Hepatic stellate cell (primary cell): ENCODE data around the gene STEAP3.

Experiments used
- DNase-seq: peaks from one replicate; pipeline ENCODE4 v3.0.0; 2011; ENCODE audit warnings: low spot score

Gene STEAP3, protein sequence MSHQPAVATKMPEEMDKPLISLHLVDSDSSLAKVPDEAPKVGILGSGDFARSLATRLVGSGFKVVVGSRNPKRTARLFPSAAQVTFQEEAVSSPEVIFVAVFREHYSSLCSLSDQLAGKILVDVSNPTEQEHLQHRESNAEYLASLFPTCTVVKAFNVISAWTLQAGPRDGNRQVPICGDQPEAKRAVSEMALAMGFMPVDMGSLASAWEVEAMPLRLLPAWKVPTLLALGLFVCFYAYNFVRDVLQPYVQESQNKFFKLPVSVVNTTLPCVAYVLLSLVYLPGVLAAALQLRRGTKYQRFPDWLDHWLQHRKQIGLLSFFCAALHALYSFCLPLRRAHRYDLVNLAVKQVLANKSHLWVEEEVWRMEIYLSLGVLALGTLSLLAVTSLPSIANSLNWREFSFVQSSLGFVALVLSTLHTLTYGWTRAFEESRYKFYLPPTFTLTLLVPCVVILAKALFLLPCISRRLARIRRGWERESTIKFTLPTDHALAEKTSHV

DNA sequence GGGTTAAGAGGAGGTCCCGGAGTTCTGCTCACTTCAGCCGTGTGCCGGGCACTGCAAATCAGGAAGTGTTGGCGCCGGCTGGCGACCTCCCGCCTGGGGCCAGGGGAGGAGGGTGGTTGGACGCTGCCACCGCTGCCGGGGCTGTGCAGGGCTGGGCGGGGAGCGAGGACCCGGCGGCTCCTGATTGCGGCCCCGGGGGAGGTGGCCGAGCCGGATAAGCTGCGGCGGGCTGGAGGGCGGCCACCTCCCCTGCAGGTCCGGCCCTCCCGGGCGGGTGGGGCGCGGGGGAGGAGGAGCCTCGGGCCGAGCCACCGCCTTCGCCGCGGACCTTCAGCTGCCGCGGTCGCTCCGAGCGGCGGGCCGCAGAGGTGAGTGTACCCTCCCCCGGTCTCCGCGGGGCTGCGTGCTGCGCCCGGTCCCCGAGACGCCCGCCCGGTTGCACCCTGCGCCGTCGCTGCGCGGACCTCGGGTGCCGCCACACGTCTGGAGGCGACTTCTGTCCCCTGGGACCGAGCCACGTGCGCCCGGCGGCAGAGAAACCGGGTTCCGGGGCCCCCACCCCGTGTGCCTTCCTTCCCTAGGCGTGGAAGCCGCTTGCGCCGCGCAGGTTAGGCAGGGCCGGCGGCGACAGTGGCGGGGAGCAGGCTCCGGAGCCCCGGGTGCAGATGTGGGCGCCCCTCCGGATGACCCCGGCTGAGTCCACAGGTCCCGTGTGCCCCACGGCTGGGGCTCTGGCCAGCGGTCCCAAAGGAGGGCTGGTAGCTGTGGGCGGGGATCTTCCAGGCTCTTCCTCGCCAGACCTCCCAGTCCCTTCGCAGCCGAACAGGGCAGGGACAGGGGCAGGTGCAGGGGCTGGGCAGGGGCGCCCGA, at the start of gene STEAP3:
Gene STEAP3 (plus strand): TSS at position 314 of the 870 bp plus-strand sequence. CDS start 7,179 bp downstream, outside the sequence.
- peak; percentile 83 for DNase-seq

DNA sequence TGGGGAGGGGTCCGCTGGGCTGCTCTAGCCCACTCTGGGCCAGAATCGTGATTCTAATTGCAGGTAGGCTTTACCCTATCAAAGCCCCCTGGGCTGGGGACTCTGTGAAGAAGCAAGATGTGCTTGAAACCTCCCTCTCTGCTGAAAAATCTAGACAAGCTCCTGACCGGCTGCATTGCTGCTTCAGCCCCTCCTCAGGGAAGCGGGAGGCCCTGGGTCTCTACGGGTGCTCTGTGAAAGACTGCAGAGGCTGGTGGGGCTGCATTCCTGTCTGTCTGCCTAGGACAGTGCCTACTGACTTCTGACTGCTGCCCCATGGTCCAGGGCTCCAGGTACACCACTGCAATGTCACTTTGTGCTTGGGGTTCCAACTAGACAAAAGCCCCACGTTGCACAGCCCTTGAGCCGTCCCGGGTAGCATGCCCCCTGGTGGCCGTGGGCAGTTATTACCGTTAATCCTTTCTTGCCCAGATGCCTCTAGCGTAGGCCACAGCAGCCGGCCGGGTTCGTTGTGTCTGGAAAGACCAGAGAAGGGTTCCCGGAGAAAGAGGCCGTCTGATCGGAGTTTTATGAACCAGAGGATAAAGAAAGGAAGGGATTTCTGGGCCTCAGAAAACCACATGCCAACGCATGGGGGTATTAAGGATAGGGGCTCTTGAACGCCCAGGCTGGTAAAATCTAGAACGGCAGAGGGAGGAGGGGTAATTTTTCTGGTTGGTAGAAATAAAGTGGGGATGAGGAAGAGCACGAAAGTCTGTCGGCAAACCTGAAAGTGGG, 49.2 kb upstream of the STEAP3 start:
- DNase-seq: peak; percentile 40

DNA sequence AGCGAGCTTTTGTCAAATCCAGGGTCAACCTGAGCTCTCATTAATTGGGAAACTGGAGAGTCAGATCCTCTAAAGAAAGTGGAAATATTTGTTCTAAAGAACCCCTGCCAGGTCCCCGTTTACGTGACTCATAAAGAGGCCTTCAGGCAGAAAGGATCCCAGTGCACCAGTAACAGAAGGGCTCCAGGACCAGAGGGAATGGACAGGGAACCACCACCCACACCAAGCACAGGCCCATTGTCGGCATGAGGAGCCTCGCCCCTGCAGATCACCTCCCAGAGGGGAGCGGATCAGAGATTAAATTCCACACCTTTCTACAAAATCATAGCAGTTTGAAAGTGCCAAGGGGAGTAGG, 48.7 kb upstream of the STEAP3 start:
- DNase-seq: no peak

DNA sequence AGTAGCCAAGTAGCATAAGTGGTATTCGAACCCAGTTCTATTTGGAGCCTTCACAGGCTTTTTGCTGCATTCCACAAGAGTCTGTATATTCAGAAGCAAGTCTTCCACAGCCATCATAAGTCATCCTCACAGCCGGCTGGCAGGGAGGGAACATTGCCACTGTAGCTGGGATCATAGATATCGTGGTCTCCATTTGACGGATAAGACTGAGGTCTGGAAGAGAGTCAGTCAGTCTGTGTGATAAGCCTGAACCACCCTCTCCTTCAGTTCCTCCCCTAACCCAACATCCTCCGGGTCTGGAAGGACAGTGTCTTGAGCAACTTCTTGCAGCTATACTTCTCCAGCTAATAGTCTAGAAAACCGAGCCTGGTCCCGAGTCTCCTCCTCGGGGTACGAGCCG, 48.1 kb upstream of the STEAP3 start:
- DNase-seq: no peak

DNA sequence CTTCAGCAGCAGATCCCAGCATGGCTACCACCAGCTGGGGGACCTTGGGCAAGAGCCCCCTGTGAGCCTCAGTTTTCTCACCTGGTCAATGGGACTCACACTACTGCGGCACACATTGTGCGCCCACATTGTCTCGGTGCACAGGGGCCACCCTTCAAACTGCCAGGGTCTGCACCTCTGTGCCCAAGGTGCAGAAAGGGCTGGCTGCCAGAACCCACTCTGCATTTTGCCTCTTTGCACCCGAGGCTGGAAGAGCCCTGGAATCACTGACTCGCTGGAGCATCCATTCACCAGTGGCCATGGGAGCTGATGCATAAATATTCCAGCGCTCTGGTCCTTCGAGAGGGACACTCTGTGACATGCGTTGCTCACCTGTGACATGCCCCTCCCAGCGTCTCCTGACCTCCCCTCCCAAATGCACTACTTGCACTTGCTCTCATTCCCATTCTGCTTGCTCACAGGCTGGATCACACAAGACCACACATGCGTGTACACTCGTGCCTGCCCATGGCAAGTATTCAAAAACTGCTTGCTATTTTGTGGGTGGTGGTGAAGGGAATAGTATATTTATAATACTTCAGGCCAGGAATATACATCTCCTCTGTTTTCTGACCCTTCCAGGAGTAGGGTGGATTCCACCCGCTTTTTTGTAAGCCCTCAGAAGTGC, 46.3 kb upstream of the STEAP3 start:
- no peak for DNase-seq

DNA sequence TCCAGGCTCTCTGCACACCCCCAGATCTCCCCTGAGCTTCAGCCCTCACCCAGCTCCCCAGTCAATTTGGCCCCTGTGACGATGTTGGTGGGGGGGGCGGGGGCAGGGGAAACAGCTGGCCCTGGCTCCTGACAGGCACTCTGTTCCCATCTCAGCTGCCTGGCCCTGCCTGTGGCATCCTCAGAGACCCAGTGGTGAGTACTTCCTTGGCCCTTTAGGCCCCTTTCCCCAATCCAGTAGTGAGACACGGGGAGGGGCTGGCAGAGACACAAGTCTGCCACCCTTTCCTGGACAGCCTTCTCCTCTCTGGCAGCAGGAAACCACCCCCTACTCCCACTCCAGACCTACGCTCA, 45.8 kb upstream of the STEAP3 start:
- no peak for DNase-seq

DNA sequence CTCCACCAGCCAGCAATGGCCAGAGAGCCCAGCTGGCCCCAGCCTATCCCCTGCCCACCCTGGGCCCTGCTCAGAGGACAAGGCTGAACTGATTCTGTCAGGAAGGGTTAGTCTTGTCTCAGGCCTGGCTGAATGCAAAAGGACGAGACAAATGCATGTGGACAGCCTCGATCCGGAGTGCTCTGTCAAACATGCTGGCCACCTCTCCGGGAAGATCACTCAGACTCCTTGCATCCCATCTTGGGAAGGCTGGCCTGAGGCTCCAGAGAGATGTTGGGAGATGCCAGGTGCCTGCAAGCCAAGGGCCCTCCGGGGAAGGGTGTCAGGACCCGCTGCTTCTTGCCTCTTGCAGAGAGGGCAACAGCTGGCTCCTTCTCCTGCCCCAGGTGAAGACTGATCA, 44.9 kb upstream of the STEAP3 start:
- DNase-seq: no peak

DNA sequence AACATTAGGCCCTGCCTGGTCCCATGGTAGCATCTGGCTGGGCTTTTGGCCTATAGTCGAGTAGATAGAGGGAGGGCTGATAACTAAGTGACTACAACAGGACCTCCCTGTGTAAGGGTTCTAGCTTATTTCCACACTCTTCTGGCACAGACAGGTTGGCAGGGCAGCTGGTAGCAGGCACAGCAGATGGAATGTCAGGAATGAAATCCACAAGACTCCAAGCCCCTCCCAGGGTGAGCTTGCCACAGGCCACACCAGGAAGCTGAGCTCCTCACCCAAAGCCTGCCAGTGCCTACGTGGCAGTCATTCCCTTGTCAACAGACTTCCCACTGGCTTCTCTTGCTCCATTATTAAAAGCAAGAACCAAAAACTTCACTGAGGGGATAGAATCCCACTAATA, 44.4 kb upstream of the STEAP3 start:
- no peak for DNase-seq

DNA sequence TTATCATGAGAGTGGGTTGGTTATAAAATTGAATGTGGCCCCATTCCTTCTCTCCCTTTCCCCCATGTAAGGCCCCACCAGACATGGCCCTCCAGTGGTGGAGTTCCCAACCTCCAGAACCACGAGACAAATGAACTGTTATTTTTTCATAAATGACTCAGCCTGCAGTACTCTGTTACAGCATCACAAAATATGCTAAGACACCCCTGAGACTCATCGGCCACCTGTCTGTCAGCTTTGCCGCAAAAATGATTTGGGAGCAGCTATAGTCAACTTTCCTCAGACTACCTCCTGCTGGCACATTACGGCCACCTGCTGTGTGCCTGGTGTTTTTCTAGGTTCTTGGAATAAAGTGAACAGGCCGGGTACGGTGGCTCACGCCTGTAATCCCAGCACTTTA, 43.6 kb upstream of the STEAP3 start:
- DNase-seq: peak; percentile 24

DNA sequence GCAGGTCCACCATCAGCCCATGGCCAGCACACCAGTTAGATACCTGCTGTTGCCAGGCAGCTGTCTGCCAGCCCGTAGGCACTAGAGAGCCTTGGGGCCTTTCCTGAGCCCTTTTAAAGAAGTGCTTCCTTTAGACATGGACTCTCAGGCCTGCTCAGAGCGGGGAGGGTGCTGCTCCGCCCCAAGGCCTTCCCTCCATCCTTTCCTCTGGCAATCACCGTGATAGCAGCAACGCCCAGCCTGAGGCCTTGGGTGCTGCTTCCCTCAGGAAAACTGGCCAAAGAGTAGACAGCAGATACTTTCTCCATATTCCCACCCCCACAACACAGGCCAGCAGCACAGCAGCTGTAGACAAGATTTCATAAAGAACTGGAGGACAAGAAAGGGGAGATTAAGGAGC, 42.7 kb upstream of the STEAP3 start:
- DNase-seq: no peak

DNA sequence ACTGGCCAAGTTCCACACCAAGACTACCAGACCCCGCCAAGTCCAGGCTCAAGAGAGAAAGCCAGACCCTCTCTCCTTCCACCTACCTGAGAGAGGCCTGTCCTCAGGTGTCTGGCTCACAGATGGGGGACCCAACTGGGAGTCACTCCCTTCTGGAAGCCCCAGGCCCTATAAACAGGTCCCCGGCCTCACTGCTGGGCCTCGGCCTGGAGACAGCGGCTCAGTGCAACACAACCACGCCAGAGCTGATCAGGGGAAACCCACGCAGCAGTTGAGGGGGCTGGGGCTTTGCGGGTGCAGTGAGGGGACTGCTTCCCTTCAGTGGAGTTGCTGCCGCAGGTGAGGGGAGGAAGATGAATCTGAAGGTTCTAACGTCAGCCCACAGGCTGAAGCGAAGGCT, 42.2 kb upstream of the STEAP3 start:
- DNase-seq: no peak

DNA sequence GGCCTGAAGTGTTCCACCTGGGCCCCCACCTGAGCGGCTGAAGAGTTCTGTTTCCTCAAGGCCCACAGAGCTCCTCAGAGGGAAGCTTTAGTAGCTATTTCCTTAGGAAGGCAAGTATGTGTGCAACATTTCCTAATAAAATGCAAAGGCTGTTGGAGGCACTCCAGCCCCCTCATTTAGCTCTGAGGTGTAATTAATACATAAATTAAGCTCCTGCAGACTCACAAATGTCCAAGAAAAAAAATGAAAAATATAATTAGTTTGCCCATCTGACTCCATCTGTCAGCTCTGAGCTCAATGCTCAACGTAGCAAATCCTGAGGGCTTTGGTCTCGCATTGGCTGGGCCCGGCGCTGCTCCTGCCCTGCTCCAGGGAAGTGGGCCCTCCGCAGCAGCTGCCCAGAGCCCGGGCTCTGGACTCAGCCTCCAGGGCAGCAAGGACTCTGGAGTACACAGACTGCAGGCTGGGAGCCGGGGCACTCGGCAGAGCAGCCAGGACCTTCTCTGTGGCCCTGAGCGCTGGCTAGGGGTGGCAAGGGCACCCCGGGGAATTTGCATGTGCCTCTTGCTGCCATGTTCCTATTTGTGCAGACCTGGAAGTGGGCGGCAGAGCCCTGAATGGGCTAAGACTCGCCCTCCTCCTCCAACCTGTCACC, 41.7 kb upstream of the STEAP3 start:
- no peak for DNase-seq

DNA sequence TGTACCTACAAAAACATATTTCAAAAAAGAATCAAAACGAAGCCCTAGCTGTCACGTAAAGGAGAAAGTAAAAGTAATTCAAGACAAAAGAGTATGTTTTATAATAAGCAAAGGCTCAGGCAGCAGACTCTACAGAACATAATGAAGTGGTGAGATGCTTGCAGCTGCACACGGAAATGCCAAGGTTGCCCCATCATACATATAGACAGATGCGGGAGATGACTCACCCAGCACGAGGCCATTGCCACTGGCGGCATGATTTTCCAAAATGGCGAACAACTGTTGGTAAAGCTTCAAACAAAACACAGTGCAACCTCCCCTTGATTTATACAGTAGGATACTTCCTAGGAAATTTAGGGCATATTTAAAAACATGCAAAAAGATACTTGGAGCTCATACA, 39.1 kb upstream of the STEAP3 start:
- DNase-seq: no peak

DNA sequence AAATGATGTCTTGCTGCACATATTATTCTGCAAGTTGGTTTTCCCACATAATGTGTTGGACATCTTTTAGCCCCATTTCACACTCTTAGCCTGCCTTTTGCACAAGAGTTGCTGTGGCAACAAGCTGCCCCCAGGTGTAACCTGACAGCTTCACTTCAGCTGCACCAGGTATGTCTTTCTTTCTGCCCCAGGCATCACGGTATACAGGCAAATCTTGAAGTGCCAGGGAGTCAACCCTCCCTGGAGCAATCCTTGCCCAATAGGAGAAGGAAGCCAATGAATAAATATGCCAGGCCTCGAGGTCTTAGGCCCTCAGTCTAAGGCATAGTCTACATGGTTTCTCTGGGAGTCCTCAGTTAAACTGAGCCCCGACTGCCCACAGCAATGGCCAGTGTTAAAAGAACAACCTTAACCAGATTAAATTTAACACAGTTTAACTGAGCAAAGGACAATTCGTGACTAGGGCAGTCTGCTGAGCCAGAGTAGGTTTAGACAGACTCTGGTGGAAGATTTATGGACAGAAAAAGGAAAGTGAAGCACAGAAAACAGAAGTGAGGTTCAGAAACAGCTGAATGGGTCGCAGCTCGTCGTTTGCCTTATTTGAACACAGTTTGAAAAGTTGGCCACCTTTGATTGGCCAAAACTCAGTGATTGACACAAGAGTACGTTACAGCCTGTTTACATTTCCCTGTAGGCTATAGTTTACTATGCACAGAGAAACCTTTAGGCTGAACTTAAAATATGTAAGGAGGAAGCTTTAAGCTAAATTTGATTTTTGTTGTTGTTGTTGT, 33.1 kb upstream of the STEAP3 start:
- DNase-seq: no peak

DNA sequence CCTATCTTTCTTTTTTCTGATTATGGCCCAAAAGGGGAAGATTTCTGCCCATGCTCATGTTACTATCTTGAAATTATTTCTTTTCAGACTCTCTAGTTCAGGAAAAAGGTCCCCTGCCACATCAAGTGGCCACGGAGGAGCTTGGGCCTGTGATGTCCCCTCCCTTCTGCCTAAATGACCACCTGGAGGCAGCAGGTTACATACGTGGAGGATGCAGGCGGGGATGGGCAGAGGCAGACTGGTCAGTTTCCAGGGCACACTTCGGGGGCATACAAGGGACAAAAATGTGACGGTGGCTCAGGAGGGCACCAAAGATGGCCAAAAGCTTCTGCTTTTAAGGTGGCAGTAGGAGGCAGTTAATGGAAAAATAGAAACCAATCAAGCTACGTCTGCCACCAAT, 30.7 kb upstream of the STEAP3 start:
- DNase-seq: no peak

DNA sequence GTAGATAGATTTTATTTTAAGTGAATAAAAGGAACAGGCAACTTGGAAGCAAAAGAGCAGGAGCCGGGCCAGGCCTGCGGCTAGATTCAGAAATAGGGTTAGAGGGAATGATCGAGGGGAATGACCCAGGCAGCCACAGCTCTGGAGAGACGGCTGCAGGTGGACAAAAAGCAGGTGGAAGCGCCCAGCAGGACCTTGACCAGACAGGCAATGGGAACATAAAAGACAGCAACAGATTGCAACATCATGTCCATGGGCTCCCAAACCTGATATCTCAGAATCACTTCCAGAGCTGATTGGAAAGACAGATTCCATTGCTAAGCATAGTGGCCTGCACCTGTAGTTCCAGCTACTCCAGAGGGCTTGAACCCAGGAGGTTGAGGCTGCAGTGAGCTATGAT, 28.6 kb upstream of the STEAP3 start:
- no peak for DNase-seq

DNA sequence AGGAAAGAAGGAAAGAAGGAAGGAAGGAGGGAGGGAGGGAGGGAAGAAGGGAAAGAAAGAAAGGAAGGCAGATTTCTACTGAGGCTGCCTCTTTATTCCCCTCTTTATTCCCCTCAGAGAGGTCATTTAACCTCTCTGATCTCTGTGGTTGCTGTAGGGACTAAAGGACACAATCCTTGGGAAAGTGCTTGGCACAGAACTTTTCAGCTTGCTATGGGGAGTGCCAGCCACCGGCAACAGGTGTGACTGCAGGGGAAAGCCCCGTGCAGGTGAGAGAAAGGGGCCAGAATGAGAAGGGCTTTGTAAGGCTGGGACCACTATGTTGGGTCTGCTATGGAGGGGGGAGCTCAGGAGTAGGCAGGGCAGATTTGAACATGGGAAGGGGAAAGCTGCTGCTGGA, 27.7 kb upstream of the STEAP3 start:
- DNase-seq: no peak

DNA sequence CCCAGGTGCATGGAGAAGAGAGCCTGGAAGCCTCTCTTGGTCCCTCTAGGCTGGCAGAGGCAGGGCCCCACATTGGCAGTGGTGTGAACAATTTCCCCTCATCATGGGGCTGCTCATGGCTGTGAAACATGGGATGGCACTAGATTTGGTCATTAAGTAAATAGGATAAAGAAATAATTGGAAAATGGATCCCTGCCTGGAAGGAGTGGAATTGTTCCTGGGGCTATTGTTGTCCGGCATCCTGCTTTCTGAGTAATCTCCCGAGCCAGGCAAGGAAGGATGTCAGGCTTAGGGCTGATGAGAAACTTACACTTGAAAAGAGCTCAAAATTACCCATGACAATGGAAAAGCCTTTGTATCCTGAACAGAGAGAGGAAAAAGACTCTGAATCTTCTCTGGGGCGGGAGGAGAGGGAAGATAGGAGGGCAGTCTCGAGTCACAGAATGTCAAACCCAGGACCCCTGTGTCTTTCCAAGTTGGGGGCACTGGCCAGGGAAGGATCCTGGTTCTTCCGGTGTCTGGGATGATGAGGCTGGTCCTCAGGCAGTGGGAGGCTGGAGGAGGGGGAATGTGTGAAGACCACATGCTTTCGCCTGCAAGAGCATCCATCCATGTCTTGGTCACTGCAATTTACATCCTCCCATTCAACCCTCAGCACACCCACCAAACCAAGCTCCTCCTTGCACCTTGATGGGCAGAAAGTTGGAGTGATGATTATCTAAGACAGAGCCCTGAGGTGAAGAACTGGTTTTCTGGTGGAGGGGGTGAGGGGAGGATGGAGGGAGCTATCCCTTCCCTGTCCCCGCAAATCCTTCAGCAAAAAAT, 27.1 kb upstream of the STEAP3 start:
- DNase-seq: no peak

DNA sequence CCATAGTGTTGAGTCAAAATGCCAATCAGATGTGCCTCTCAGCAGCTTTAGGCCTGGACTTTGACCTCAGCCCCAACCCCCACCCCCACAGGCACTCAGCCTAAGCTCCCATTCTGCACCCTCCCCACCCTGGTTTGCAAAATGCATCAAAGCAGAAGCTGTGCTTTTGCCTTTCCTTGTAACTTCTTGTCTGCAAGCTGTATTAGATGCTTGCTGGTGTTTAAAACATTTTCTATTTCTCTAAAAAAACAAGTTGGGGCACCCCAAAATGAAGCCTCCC, 26.6 kb upstream of the STEAP3 start:
- DNase-seq: no peak
